Measurements from ENCODE around the gene SLC6A3. TPM values are rescaled to one million over a fixed set of nuclear protein-coding genes. Genes with fewer than 3 reads are reported as not detected.

Gene SLC6A3
- total and polyA plus RNA-seq, 3 donors from 2014 or later: 0.55 to 1.5 (median 0.83) TPM

GRCh38 chr5:1438871-1439270 is 6.4 kb downstream of the SLC6A3 start:
- Histone ChIP-seq H3K36me3 (ENCODE audit: low read depth, missing control alignments) (no peaks in the 10 kb centered on the region), H3K9me3 (no peaks in the 10 kb centered on the region), H3K4me3 (no peak overlapping the region), H3K27me3 (no peaks in the 10 kb centered on the region), H3K27ac (no peak overlapping the region), H3K4me1 (no peaks in the 10 kb centered on the region)
- no peak for TF ChIP-seq POLR2A (IDR thresholded peaks at IDR 0.05)
- intact Hi-C loops (cut with DNase I; ENCODE audit: low total_unique reads): no loop called here
- 89 to 91% methylated on average over 18 to 21 of the region's 21 CpGs for WGBS, 2 donors
- DNase-seq: no peak

GRCh38 chr5:1437876-1438559 is 7.2 kb downstream of the SLC6A3 start:
- Histone ChIP-seq H3K27ac (no peak overlapping the region), H3K4me1 (no peaks in the 10 kb centered on the region), H3K9me3 (no peaks in the 10 kb centered on the region), H3K36me3 (ENCODE audit: low read depth, missing control alignments) (no peaks in the 10 kb centered on the region), H3K27me3 (no peaks in the 10 kb centered on the region), H3K4me3 (no peak overlapping the region)
- 84 to 87% methylated on average over 25 of the region's 25 CpGs for WGBS, 2 donors
- no peak for TF ChIP-seq POLR2A (IDR thresholded peaks at IDR 0.05)
- intact Hi-C loops (cut with DNase I; ENCODE audit: low total_unique reads): no loop called here
- DNase-seq: no peak

GRCh38 chr5:1437226-1437829 is 7.9 kb downstream of the SLC6A3 start:
- Histone ChIP-seq H3K27me3 (no peaks in the 10 kb centered on the region), H3K36me3 (ENCODE audit: low read depth, missing control alignments) (no peaks in the 10 kb centered on the region), H3K27ac (no peak overlapping the region), H3K9me3 (no peaks in the 10 kb centered on the region), H3K4me3 (no peak overlapping the region), H3K4me1 (no peaks in the 10 kb centered on the region)
- DNase-seq: no peak
- TF ChIP-seq POLR2A (IDR thresholded peaks at IDR 0.05): no peak
- no peak for TF ChIP-seq CTCF (IDR thresholded peaks at IDR 0.05)
- intact Hi-C loops (cut with DNase I; ENCODE audit: low total_unique reads): no loop called here
- WGBS, 2 donors: 56 to 63% methylated on average over 11 of the region's 11 CpGs

- DNase-seq: no peak
- intact Hi-C loops (cut with DNase I; ENCODE audit: low total_unique reads): no loop called here
- no peaks in the 10 kb centered on the region for H3K4me1 ChIP-seq
- H3K27ac ChIP-seq: no peak overlapping the region
- no peaks in the 10 kb centered on the region for H3K36me3 ChIP-seq (ENCODE audit: low read depth, missing control alignments)
- no peaks in the 10 kb centered on the region for H3K9me3 ChIP-seq
- no peak overlapping the region for H3K4me3 ChIP-seq
- no peaks in the 10 kb centered on the region for H3K27me3 ChIP-seq
- TF ChIP-seq POLR2A (IDR thresholded peaks at IDR 0.05) (no peak), CTCF (IDR thresholded peaks at IDR 0.05) (no peak)
- WGBS, 2 donors: 90 to 93% methylated on average over 16 of the region's 16 CpGs
These were observed 8.6 kb downstream of the SLC6A3 start for GRCh38 chr5:1436681-1437080.

- intact Hi-C loops (cut with DNase I; ENCODE audit: low total_unique reads): no loop called here
- no peaks in the 10 kb centered on the region for H3K36me3 ChIP-seq (ENCODE audit: low read depth, missing control alignments)
- 90 to 91% methylated on average over 6 to 10 of the region's 10 CpGs for WGBS, 2 donors
These were observed 9.2 kb downstream of the SLC6A3 start for GRCh38 chr5:1436036-1436435.

More at GRCh38 chr5:1436036-1436435, 9.2 kb downstream of the SLC6A3 start:
- Histone ChIP-seq H3K4me1 (no peaks in the 10 kb centered on the region), H3K27ac (no peak overlapping the region), H3K4me3 (no peak overlapping the region), H3K27me3 (no peaks in the 10 kb centered on the region), H3K9me3 (no peaks in the 10 kb centered on the region)
- TF ChIP-seq POLR2A (IDR thresholded peaks at IDR 0.05) (no peak), CTCF (IDR thresholded peaks at IDR 0.05) (no peak)
- DNase-seq: no peak

All from testis (tissue), 3 donors.